ENCODE measurements around the gene SEMA4F. TPM values are rescaled to one million over a fixed set of nuclear protein-coding genes. Genes with fewer than 3 reads are reported as not detected.

The SEMA4F gene
- total RNA-seq, 4 donors from 2014 or later, result 2.7 to 11.5 (median 3.6) TPM

DNA sequence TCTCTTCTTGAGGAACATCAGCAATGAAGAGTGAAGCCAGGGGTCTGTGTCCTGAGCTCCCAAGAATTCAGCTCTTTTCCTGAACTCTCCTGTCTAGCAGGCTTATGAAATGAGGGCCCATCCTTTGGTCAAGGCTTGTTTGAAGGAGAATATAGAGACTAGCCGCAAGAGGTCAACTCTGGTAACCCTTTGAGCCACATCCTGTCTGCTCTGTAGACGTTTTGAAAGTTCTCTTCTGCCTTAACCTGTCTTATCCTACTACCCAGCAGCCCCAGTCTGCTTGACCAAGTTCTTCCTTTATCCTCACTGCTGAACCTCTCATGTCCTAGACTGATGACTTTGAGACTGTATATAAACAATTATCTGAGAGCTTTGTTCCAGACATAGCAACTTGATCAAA is 5.4 kb downstream of the SEMA4F start:
- WGBS, 2 donors (ENCODE audit: low coverage in 1 of 2), result 64% methylated on average over 2 of the region's 2 CpGs; no CpG with 5 or more reads in 1 of the 2 donors
- ATAC-seq, result no peak

GRCh38 chr2:74668087-74668486 is 14.0 kb downstream of the SEMA4F start:
- TF ChIP-seq, protein P1, sequence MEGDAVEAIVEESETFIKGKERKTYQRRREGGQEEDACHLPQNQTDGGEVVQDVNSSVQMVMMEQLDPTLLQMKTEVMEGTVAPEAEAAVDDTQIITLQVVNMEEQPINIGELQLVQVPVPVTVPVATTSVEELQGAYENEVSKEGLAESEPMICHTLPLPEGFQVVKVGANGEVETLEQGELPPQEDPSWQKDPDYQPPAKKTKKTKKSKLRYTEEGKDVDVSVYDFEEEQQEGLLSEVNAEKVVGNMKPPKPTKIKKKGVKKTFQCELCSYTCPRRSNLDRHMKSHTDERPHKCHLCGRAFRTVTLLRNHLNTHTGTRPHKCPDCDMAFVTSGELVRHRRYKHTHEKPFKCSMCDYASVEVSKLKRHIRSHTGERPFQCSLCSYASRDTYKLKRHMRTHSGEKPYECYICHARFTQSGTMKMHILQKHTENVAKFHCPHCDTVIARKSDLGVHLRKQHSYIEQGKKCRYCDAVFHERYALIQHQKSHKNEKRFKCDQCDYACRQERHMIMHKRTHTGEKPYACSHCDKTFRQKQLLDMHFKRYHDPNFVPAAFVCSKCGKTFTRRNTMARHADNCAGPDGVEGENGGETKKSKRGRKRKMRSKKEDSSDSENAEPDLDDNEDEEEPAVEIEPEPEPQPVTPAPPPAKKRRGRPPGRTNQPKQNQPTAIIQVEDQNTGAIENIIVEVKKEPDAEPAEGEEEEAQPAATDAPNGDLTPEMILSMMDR (IDR thresholded peaks at IDR 0.05), result no peak
- WGBS, 2 donors (ENCODE audit: low coverage in 1 of 2), result 100% methylated on average over 1 of the region's 1 CpG; no CpG with 5 or more reads in 1 of the 2 donors
- no peaks in the 10 kb centered on the region for H3K9me3 ChIP-seq

More for the DNA sequence above, 5.4 kb downstream of the SEMA4F start:
- Histone ChIP-seq H3K27me3 (no peaks in the 10 kb centered on the region), H3K27ac (no peak overlapping the region), H3K36me3 (peaks cover 0 to 57% of the 10 kb centered on the region in 2 donors), H3K4me1 (peaks cover 0 to 7% (median 4%) of the 10 kb centered on the region in 3 donors), H3K4me3 (no peak overlapping the region), H3K9me3 (no peaks in the 10 kb centered on the region)
- TF ChIP-seq, protein P1 (IDR thresholded peaks at IDR 0.05), result no peak
- no peak for TF ChIP-seq EP300 (IDR thresholded peaks at IDR 0.05)

DNA sequence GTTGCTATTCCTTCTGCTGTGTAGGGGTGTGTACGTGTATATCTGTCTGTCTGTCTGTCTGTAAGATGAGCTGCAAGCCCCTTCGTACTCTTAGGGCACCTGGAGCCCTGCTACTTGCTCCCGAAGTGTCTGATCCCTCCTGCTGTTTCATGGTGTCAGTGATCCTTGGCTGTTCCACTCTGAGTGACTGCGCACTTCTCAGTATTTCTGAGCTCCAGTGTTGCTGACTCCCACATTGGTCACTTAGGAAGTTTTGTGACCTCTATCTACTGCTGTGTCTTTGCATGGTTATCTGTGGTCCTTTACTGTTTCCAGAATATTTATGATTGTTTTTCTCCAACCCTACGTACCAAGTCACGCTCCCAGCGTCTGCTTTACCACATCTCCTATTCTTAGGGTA is 16.2 kb downstream of the SEMA4F start:
- H3K36me3 ChIP-seq, result peaks cover 0 to 58% of the 10 kb centered on the region in 2 donors
- H3K27ac ChIP-seq, result no peak overlapping the region
- H3K4me1 ChIP-seq, result no peaks in the 10 kb centered on the region
- ATAC-seq, result no peak
- H3K9me3 ChIP-seq, result no peaks in the 10 kb centered on the region
- 89 to 90% methylated on average over 2 to 7 of the region's 7 CpGs for WGBS, 2 donors (ENCODE audit: low coverage in 1 of 2)
- TF ChIP-seq EP300 (IDR thresholded peaks at IDR 0.05), result no peak
- no peak for TF ChIP-seq POLR2A (IDR thresholded peaks at IDR 0.05)
- TF ChIP-seq, protein P1 (IDR thresholded peaks at IDR 0.05), result no peak
- no peak for TF ChIP-seq POLR2AphosphoS5 (IDR thresholded peaks at IDR 0.05)
- no peak overlapping the region for H3K4me3 ChIP-seq
- no peaks in the 10 kb centered on the region for H3K27me3 ChIP-seq

More at GRCh38 chr2:74668087-74668486, 14.0 kb downstream of the SEMA4F start:
- no peak for ATAC-seq
- Histone ChIP-seq H3K27ac (no peak overlapping the region), H3K27me3 (no peaks in the 10 kb centered on the region), H3K4me1 (no peaks in the 10 kb centered on the region), H3K36me3 (peaks cover 0 to 36% of the 10 kb centered on the region in 2 donors), H3K4me3 (no peak overlapping the region)

DNA sequence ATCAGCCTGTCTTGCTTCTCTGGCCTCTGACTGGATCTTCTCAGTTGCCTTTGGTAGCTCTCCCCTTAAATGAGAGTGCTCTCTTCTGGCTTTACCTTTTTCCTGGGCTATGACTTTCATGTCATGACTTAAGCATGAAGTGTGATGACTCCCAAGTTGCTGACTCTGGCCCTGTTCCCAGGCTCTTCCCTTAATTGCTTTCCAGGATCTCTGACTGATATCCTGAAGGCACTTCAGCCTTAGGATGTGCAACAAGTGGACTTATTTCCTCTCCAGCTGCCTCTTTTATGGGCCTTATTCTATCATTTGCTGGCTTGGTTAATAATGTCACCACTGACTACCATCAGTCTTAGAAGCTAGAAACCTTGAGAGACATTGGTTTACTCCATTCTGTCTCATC is 17.4 kb downstream of the SEMA4F start:
- TF ChIP-seq, protein P1 (IDR thresholded peaks at IDR 0.05), result no peak
- TF ChIP-seq EP300 (IDR thresholded peaks at IDR 0.05), result no peak
- no peak for TF ChIP-seq POLR2AphosphoS5 (IDR thresholded peaks at IDR 0.05)
- no peak for TF ChIP-seq POLR2A (IDR thresholded peaks at IDR 0.05)
- H3K9me3 ChIP-seq, result no peaks in the 10 kb centered on the region
- H3K27ac ChIP-seq, result no peak overlapping the region
- H3K4me3 ChIP-seq, result no peak overlapping the region
- H3K27me3 ChIP-seq, result no peaks in the 10 kb centered on the region
- H3K36me3 ChIP-seq, result peaks cover 0 to 70% of the 10 kb centered on the region in 2 donors
- H3K4me1 ChIP-seq, result no peaks in the 10 kb centered on the region
- no peak for ATAC-seq

DNA sequence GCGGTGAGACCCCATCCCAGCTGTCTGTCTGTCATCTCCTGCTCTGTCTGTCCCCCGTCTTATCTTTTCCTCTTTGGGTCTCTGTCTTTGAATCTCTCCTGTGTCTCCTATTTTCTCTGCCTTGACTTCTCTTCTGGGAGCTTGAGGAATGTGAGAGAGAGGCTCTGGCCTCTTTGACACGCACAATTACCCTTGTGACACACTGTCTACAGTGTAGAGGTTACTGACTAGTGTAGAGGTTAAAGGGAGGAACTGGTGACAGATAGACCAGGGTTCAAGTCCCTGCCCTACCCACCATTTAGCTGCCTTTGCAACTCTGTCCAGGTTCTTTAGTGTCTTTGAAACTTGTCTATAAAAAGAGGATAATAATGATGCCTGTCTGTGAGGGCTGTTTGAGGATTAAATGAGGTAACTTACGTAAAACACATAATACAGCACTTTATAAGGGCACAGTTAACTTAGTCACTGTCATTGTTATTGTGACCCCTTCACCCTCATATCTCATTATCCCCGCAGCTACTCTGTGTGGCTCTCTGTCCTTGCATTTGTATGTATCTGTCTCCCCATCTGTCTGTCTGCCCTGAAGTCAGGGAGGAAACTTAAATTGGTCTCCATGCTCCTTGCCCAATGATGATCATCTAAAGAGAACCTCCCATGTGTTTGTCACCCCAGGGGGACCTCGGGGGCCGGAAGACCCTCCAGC is 19.9 kb downstream of the SEMA4F start:
- Histone ChIP-seq H3K36me3 (peaks cover 0 to 84% of the 10 kb centered on the region in 2 donors), H3K27me3 (no peaks in the 10 kb centered on the region), H3K27ac (no peak overlapping the region), H3K4me3 (no peak overlapping the region), H3K9me3 (no peaks in the 10 kb centered on the region), H3K4me1 (no peaks in the 10 kb centered on the region)
- ATAC-seq, result no peak
- no peak for TF ChIP-seq EP300 (IDR thresholded peaks at IDR 0.05)
- TF ChIP-seq, protein P1 (IDR thresholded peaks at IDR 0.05), result no peak
- TF ChIP-seq POLR2A (IDR thresholded peaks at IDR 0.05), result no peak
- TF ChIP-seq POLR2AphosphoS5 (IDR thresholded peaks at IDR 0.05), result no peak
- 63 to 75% methylated on average over 2 to 3 of the region's 7 CpGs for WGBS, 2 donors (ENCODE audit: low coverage in 1 of 2)

All from gastroesophageal sphincter (tissue), 4 donors.